D341Med (cell line): ENCODE measurements around the gene CELF3.
"Not testable (repeated sequence)": the region's sequence is repeated elsewhere in the genome, so short reads cannot be mapped to it uniquely, and the experiment has no call there.

Source experiments
- DNase-seq: peaks from one replicate; pipeline ENCODE4 v3.0.0; 2012; ENCODE audit warnings: low spot score

The CELF3 gene

DNA sequence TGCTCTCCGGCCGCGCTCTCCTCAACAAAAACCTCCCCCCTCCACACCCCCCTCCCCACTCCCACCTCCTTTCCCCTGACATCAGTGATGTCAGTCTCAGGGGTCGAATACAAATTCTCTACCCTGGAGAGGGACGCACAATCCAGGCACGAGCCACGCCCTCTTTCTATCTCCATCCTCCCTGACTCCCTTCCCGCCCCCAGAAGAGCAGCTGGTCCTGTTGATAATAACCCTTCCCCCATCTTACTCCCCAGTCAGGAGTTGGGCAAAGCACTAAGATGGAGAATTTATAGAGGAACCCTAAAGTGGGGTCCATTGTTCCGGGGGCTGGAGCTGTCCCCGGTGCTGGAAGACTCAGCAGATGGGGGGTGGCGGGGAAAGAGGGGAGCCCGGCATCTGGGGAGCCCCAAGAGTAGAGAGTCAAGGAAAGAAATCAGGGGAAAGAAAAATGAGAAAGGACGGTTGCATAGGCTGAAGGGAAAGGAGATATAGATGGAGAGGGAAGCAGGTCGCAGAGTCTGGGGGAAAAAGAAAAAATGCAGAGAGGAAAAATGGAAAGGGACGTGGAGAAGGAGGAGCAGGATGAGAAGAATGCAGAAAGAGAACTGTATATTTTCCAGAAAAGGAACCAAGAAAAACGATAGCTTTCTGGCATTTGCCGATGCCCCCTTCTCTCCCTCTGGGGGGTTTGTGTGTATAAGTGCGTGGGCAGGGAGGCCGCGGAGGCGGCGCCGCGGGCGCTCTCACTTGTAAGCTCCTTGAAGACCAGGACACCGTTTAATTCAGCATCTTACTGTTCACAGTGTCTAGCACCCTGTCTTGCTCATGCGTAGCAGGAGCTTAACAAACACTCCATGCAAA is at the start of gene CELF3:
TSS of gene CELF3 (minus strand) at position 33 of the 861 bp plus-strand sequence. CDS start 783 bp downstream, outside the sequence.
- DNase-seq = peak; percentile 93

DNA sequence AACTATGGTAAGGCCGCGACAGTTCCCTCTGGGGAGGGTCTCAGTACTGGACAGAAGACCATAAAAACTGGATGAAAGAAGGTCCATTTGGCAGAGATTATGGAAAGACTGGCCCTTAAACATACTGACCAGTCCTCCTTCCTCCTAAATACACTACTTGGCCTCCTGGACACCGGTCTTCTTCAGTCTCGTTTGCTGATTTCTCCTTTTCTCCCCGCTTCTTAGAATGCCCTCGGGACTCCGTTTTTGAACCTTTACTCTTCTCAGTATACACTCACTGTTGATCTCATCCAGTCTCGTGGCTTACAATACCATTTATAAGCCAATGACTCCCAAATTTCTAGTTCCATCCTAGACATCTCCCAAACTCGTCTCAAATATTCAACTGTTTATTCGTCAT is 47.4 kb upstream of the CELF3 start:
- DNase-seq = no peak

DNA sequence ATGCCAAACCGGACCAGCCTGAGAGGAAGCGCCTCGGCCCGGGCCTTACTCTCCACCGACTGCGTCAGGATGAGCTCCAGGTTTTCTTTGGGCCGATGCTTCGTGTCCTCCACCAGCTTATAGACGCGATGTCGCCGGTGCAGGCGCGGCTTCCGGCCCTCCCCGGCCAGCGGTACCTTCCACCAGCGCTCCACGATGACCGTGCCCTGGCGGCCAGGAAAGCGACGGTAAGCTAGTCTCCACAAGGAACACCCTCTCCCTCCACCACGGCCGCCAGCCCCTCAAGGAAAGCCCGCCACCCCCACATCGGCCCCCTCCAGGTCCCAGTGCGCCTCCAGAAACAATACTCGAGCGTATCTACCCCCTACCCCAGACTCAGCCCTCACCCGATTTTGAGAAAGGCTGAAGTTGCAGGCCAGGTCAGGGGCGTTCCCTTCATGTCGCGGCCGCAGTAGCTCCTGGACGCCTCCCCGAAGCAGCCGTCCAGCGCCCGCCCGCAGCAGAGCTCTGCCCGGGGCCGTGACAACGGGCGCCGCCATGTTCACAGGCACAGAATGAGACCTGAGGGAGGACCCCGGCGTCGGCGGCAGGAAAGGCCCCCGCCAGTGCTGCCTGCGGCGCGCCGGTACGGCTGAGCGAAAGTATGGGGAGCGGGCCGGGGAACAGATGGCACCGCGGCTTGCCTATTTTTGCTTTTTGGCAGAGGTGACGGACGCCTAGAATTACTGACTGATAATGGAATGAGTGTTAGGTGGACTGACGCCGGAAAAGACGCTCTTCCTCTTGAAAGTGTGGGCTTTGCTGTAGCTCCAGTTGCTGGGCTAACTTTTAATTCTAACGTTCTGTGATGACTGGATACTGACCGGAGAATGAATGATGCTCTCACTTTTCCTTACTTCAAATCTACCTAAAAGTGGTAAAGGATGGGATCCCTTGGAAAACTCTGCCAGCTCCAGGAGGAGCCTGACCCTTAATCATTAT is 46.6 kb upstream of the CELF3 start, which contains the start of gene MRPL9:
TSS of gene MRPL9 (minus strand) at position 556 of the 981 bp plus-strand sequence. CDS start at position 539, 17 bp downstream.
- DNase-seq = peak; percentile 99

DNA sequence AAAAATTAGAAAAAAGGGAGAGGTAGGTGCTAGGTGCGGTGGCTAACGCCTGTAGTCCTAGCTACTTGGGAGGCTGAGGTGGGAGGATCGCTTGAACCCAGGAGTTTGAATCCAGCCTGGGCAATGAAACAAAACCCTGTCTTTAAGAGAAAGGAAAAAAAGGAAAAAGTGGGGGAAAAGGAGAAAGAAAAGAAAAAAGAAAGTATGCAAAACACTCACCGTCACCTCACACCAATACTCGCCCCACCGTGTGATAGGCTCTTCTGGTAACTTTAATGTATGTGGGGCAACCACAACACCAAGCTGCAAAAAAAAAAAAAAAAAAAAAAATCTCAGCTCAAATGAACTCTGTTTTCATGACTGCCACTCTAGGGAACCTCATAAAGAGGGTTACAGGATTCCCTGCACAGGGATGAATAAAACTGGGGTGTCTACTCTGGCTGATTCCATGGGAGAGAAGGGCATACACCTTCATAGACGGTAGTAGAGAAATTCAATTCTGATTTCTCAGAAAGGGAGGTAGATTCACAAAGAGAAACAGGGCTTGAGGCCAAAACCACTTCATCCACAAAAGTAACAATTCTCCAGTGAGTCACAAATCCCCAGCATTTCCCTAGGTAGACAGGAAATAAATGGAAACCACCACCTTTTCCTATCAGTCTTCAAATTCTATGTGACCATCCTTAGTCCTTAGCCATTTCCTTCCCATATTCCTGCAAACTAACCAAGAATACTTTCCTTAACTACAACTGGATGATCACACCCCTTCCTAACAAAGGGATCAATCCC is 44.2 kb upstream of the CELF3 start:
- no peak for DNase-seq

DNA sequence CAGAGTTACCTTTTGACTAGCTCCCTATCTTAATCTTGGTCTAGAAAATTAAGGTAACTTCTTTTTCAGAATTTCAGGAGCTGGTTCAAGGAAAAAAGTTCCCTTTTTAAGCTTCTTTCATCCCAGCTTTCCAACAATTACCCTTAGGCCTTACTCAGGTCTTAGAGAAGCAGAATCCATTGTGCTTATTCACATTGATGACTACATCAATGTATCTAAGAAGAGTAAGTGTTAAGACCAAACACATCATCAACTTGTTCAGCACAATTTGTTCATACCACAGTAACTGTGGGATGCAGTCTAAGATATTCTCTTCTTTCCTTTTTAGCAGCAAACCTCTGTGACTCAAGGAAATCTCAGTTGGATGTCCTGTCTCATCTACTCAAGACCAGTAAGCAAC is 42.6 kb upstream of the CELF3 start:
- DNase-seq = no peak

DNA sequence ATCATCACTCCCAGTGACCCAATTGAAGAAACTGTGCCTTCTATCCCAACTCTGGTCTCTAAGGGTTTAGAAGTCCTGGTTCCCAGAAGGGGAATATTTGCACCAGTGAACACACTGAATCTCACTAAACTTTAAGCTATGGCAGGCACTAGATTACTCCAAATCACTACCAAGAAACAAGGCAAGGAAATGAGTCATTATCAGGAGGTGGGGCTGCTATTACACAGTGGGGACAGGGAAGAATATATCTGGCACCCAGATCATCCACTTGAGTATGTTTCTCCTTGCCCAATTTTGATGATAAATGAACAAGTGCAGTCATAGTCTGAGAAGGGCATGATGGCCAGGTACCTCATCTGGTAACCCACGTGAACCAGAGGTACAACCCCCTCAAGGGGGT is 39.7 kb upstream of the CELF3 start:
- DNase-seq = no peak

DNA sequence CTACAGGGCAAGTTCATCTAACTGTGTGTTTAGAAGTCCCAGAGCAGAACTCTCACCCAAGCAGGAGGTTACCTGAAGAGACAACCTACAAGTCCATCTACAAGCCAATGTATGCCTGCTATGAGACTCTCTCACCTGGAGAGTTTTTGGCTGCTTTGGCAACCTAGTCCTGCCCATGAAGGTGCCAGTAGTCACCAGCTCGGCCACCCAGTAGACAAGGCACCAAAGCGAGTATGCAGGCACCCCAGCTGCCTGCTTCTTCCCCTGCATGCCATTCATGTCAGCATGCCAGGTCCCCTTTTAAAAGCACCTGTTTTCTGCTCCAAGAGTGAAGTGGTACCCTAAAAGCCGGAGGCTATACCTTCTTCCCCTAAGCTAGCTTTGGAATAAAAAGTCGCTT is 24.9 kb upstream of the CELF3 start:
- DNase-seq = no peak

DNA sequence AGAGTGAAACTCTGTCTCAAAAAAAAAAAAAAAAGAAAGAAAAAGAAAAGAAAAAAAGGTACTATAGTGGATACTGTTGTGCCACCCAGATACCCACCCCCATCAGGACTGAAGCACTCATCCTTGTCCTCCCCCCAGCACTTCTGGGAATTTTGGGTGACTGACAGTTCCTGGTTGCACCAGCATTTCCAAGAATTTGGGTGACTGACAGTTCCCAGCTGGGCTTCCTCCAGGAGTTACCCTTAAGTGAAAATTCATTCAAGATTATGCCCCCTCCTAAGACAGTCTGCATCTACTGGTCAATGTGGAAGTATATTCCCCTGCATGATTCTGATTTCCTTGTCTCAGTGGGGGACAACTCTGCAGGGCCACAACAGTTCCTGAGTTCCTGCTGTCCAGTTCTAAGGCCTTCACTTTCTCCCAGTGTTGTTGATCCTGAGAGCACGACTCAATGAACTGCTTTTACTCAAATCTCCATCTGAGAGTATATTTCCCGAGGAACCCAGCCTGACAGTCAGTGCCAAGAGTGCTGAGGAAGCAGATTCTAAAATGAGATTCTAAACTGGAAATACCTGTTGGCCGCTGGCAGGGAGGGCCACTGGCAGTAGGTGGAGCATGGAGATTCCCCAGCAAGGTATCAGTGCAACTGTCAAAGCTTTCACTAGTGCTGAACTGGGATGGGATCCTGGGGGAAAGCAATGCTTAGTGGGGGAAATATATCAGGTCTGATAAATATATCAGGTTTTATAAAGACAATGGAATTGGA is 23.2 kb upstream of the CELF3 start:
- DNase-seq = no peak

DNA sequence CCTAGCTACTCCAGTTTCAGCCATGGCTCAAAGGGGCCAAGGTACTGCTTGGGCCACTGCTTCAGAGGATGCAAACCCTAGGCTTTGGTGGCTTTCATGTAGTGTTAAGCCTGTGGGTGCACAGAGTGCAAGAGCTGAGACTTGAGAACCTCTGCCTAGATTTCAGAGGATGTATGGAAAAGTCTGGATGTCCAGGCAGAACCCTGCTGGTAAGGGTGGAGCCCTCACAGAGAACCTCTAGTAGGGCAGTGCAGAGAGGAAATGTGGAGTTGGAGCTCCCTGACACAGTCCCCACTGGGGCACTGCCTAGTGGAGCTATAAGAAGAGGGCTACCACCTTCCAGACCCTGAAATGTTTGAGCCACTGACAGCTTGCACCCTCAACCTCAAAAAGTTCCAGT is 20.9 kb upstream of the CELF3 start:
- DNase-seq = no peak

DNA sequence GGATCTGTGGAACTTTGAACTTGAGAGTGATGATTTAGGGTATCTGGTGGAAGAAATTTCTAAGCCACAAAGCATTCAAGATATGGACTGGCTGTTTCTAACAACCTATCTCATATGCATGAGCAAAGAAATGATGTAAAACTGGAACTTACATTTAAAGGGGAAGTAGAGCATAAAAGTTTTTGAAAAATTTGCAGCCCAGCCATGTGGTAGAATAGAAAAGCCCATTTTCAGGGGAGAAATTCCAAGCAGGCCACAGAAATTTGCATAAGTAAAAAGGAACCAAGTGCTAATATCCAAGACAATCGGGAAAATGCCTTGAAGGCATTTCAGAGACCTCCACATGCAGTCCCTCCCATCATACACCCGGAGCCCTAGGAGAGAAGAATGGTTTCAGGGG is 20.4 kb upstream of the CELF3 start:
- no peak for DNase-seq

DNA sequence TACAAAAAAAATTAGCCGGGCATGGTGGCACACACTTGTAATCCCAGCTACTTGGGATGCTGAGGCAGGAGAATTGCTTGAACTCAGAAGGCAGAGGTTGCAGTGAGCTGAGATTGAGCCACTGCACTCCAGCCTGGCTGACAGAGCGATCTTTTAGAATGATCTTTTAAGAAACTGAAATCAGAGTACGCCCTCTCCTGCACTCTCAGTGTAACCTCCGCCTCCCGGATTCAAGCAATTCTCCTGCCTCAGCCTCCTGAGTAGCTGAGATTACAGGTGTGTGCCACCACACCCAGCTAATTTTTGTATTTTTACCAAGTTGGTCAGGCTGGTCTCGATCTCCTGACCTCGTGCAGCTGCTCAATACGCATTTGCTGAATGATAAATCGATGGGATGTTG is 17.4 kb upstream of the CELF3 start:
- DNase-seq = not testable (repeated sequence)

DNA sequence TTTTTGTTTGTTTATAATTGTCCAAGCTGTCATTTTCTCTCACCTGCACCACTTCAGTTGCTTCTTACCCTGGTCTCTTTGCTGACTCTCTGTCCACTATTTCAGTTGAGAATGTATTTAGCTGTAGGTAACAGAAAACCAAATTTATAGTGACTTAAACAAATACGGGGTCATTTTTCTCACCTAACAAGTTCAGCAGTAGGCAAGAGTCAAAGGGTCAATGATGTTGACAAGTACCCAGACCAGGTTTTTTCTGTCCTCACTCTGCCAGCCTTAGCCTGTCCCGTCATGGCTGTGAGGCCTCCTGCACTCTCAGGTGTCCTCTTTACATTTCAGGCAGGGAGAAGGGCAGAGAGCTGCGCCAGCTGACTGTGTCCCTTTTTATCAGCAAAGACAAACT is 16.5 kb upstream of the CELF3 start:
- no peak for DNase-seq

DNA sequence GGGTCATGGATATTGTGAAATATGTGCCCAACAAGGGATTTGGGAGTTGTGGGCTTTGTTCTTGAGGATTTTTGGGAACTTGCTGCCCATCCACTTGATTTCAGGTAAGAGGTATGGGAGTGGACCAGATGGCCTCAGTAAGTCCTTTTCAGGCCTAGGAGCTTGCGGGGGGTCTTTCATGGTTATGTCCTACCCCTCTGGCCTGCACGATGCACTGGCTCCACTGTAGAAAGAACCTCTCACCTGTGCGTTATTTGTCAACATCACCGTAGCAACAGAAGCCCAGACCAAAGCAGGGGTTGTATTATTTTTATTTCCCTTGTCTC is 13.3 kb upstream of the CELF3 start:
- DNase-seq = no peak

DNA sequence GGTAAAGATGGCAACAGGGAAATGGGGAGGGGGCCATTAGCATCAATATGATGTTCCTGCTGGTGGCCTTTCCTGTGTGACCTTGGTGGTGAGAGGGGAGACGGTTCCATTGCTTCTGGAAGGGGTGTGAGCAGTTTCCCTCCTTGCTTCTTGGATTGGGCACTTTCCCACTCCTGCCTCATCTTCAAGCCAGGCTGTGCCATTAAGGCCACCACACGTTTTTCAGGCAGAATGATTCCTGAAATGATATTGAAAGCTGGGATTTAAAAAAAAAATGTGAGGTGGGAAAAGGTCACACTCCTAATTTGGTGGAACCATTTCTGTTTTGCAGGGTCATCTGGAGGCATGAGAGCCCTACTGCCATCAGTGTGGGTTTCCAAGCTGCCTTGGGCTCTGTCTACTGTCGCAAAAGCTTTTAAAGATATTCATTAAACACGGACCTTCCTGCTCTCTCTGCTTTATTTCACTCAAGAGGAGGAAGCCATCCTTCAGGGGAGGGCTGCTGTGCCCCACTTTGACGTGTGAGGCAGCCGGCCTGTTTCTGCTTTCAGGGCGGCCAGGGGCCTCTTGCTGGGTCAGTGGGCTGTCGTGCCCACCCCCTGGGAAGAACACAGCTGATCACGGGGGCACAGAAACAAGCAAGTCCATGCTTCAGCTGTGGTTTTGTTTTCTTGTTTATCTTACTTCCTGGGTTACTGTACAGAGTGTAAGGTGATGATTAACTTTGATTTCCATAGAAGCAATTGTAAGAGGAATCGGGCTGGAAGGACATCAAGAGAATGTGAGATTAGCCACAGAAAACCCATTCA is 12.8 kb upstream of the CELF3 start:
- DNase-seq = no peak

DNA sequence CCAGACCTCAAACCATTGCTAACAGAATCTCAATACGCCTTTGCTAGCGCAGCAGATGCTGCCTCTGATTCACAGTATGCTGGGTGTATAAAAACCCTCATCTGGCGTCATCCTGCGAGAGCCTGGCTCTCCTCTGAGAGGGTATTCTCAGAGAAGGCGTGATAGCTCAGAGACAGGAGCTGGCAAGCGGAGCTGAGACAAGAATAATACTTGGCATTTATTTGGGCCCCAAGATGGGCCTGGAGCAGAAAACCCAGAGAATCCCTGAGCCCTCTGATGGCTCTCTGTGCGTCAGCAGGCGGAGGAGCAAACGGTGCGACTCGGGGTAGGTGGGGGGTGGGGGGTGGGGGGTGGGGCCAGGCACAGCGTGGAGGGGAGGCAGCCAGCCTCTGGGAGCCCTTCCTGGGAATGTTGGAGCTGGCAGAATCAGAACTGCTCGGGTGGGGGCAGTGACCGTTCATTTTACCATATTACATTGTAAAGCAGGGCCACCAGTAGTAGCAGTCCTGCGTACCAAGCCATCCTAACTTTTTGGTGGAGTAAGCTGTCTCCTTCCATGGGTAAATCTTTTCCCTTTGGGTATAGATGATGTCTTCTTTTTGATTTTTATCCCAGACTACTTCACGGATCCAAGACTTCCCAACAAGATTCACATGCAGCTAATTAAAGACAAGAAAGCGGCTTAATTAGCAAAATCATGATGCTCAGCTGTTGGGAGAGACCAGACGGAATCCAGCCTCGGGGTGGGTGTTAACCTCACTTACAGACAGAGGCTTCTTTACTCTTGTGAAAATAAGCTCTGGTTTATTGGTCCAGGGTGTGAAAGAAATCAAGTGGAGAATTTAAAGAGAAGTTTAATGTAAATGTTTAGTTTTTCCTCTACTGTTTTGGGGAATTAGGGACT is 11.8 kb upstream of the CELF3 start:
- DNase-seq = no peak

DNA sequence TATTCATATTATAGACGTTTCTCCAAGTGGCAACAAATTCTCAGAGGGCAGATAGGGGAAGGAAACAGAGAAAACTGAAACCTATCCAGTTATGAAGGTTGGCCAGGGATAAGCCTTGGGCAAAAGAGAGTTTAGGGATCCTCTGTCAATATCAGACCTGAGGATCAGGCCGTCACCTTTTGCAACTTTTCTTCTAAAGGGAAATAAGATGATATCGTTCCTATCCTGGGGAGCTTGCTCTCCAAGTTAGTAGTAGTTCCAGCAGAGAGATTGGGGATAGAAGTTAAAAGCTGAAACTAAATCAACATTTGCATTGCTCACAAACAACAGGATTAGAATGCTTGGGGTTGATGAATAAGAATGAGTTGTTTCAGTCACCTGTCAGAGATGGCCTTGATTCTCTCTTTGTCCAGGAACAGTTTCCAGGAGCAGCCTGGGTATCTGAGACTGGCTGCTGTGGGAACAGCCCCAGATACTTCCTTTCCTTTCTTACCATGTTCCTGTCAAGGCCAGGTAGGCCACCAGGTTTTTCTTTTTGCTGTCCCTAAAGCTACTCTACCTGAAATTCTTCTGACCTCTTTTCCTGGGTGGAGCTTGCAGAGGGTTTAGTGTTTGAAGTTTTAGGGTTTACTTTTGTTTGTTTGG is 7.2 kb upstream of the CELF3 start:
- no peak for DNase-seq

DNA sequence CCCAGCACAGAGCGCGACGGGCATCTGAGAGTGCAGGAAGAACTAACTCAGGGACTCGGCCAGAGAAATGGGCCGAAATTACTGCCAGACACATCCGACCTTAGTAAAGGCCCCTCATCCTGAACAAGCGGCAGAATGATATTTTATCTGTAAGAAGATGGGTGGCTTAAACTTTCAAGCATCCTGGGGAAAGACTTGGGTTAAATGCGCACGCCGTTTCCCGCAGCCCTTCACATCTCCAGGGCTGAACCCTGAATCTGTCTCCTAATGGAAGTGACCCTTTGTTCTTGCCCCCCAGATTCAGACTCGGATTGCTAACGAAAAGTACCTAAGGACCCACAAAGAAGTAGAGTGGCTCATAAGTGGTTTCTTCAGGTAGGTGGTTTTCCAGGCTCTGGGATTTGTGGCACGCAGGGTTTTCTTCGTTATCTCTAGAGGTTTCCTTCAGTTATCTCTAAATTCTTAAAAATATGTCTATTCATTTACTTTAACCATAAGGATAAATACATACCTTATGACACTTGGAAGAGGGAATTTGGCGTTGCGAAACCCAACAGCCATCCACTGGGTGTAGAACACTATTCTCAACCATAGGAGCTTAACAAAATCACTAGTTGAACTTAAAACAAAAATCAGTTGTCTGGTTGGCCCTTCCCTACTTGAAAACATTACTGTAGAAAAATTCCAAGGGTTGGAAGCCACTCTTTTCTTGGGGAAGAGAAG is 5.3 kb upstream of the CELF3 start:
- no peak for DNase-seq
